ENCODE data around the gene VWA8. TPM values are rescaled to one million over a fixed set of nuclear protein-coding genes. Genes with fewer than 3 reads are reported as not detected.
"Not testable (repeated sequence)": the region's sequence is repeated elsewhere in the genome, so short reads cannot be mapped to it uniquely, and the experiment has no call there.

The VWA8 gene
- total RNA-seq, 1 donor from 2014 or later = 11.5 TPM

DNA sequence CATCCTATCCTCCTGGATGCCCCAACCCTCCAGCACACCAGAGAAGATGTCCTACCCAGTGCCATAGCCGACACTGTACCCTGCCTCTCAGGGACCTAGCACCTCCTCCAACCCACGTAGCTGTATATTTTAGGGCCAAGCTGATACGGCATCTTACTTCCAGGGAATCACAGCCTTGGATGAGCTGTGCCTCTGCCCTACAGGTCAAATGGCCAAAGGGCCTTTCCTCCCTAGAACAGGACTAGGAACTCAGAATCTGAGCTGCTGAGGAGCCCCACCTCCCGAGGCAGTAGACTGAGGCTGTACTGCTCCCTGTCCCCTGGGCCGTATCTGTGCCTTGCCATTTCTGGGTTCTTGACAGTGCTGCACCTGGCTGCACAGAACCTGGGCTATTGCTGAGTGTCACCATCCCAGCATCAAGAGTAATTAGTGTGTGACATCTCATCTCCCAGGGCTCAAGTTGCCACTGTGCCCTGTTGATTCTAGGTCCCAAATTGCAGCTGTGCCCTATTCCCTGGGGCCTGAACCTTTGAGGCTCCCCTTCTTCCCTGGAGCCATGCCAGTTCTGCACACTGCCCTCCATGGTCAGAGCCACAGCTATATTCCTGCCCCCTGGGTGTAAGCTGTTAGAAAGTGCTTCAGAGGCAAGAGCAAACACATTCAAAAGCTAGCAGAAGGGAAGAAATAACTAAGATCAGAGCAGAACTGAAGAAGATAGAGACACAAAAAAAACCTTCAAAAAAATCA lies 41.0 kb downstream of the VWA8 start:
- ATAC-seq = peak; percentile 31

DNA sequence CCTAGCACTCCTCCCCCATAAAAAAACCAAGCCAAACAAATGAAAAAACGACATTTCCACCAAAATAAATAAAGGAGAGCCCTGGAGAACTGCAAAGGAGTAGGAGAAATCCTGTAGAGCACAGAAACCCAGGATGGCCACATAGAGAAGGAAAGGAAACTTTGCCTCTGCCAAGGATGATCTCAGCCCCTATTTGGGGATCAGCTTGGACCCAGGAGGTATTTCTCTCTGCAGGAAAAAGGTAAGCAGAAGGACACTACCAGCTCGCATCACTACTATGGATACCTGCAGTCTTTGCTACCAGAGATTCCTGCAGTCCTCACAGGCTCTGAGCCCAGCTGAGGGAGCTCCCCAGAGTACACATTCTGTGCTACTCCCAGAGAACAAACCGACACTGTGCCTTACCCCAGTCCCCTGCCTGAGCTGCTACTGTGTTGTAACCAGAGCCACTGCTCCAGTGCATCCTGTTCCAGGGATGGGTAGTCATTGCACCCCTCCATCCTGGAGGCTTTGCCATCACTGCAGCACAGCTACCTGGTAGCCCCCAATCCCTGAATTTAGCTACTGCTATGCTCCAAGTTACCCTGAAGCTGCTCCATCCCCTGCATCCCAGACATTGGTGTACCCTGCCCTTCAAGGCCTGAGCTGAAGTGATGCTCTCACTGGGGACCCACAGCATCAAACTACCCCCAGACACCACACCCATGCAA lies 41.7 kb downstream of the VWA8 start:
- ATAC-seq = peak; percentile 10

GRCh38 chr13:41917641-41918040 lies 43.3 kb downstream of the VWA8 start:
- ATAC-seq = peak; percentile 18

GRCh38 chr13:41916173-41916954 lies 44.5 kb downstream of the VWA8 start:
- peak; percentile 52 for ATAC-seq

GRCh38 chr13:41915081-41915480 lies 45.8 kb downstream of the VWA8 start:
- no peak for ATAC-seq

DNA sequence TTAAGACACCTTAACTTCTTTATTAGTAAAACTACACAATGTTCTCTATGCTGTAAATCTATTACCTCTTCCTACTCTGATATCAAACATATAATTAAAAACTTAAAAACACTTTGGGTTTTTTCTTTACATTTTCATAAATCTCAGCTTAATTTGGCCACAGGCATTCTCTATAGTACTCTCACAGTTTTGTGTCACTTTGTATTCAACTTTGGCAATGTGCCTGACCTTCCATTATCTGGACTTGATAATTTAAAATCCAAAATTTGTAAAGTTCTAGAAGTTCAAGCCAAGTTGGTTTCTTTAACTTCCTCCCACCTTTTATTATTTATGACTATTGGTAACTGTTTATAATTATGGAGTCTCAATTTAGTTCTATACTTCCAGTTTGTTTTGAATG lies 46.4 kb downstream of the VWA8 start:
- no peak for ATAC-seq

- ATAC-seq = peak; percentile 84
These were observed 51.4 kb downstream of the VWA8 start for GRCh38 chr13:41909506-41909905.

- ATAC-seq = peak; percentile 86
These were observed 55.2 kb downstream of the VWA8 start for GRCh38 chr13:41905600-41906254.

- no peak for ATAC-seq
These were observed 60.0 kb downstream of the VWA8 start for GRCh38 chr13:41900918-41901317.

DNA sequence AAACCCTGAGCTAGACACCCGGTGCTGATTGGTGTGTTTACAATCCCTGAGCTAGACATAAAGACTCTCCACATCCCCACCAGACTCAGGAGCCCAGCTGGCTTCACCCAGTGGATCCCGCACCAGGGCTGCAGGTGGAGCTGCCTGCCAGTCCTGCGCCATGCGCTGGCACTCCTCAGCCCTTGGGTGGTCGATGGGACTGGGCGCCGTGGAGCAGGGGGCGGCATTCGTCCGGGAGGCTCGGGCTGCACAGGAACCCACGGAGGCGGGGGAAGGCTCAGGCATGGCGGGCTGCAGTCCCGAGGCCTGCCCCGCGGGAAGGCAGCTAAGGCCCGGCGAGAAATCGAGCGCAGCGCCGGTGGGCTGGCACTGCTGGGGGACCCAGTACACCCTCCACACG lies 62.5 kb downstream of the VWA8 start:
- ATAC-seq = not testable (repeated sequence)

DNA sequence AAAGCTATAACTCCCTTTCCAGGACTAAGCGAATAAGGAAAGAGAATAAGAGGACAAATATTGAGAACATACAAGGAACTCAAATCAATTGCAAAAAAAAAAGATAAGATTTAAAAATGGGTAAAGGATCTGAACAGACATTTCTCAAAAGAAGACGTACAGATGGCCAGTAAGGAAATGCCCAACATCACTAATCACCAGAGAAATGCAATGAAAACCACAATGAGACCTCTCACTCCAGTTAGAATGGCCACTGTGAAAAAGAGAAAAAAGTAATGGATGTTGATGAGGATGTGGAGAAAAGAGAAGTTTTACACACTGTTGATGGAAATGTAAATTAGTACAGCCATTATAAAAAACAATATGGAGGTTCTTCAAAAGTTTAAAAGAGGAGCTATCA lies 63.8 kb downstream of the VWA8 start:
- ATAC-seq = no peak

DNA sequence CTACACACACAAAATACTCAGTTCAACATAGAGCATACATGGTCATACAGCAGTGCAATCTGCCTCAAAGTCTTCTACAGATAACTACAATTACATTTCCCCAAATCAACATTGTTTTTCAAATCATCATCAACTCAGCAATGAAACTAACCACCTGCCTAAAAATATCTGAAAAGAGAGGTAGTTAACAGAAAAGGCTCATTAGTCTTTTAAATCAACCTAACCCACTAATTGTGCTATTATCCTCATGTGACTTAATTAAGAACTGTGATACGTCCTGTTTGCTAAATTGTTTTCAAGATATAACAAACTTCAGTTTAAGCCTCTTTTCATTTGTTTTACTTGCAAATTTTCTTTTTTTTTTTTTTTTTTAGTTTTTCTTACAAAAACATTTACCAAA lies 65.4 kb downstream of the VWA8 start:
- ATAC-seq = no peak

DNA sequence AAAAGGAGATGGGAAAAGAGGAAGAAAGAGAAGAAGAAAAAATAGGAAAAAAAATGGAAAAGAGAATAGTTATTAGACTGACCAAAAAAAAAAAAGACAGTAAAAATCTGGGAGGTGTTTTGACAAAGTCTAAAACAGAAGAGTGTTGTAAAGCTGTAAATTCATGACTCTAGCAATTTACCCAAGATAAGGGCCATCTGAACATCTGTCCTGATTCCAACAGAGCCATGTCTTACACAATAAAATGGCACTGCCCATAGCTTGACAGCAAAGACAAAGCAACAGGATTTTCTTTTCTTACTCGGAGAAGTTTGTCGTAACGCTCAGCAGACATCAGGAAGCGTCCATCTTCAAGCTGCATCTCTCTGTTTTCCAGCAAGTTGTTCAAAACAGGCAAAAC lies 69.8 kb downstream of the VWA8 start:
- no peak for ATAC-seq

GRCh38 chr13:41883147-41883546 lies 77.8 kb downstream of the VWA8 start:
- no peak for ATAC-seq

- ATAC-seq = not testable (repeated sequence)
These were observed 79.0 kb downstream of the VWA8 start for GRCh38 chr13:41881890-41882289.

DNA sequence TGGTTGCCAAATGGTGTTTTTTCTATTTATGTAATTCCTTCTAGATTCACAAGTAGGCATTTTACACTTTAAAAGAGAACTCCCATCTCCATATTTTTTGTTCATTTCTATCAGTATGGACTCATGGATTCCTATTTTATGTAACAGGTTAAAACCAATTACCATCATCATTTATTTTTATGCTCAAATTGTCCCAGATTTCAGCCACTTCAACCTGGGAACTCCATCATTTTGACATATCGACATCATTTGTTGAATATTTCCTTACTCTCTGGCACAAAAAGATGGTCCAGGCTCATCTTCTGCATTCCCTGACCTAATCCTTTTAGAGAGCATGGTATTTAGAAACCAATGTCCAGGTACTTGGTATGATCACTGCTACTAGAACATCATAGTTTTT lies 79.9 kb downstream of the VWA8 start:
- ATAC-seq = no peak

DNA sequence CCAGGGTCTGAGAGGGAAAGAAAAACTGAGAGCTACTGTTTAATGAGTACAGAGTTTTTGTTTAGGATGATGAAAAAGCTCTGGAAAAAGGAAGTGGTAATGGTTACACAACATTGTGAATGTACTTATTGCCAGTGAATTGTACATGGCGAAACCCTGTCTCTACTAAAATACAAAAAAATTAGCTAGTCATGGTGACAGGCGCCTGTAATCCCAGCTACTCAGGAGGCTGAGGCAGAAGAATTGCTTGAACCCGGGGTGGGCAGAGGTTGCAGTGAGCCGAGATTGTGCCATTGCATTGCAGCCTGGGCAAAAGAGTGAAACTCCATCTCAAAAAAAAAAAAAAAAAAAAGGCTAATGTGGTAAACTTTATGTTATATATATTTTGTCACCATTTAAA lies 96.3 kb downstream of the VWA8 start:
- no peak for ATAC-seq

DNA sequence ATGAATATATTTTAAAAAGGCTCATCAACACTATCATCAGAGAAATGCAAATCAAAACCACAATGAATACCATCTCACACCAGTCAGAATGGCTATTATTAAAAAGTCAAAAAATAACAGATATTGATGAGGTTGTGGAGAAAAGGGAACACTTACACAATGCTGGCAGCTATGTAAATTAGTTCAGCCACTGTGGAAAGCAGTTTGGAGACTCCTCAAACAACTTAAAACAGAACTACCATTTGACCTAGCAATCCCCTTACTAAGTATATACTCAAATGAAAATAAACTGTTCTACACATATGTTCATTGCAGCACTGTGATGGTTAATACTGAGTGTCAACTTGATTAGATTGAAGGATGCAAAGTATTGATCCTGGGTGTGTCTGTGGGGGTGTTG lies 98.2 kb downstream of the VWA8 start:
- not testable (repeated sequence) for ATAC-seq

DNA sequence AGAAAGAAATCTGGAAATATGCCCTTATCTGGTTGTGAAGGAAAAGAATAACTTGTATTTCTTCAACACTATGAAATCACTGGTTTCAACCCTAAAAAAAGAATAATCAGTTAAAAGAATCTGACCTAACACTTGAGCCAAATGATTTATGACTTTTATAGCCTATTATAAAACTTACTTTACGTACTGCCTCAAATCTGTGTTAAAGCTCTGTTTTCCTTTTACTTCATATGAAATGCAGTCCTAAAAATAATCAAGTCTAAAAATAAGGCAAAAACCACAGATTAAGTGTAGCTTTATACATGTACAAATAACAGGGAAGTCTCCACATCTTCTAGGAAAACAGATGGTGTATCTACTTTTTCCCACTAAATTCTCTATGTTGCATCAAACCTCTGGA lies 101.3 kb downstream of the VWA8 start:
- ATAC-seq = no peak

DNA sequence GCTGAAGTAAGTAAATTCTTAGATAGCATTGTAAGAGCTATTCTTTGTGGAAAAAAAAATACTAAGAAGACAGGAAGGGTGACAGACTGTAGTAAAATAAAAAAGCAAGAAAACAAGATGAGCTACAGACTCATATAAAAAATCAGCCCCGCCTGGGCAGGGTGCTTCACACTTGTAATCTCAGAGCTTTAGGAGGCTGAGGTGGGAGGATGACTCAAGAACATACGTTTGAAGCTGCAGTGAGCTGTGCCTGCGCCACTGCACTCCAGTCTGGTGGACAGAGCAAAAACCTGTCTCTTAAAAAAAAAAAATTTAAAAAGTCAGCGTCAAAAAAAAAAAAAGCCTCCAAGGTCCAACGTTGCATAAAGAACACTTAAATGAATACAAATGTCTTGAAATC lies 102.1 kb downstream of the VWA8 start:
- ATAC-seq = peak; percentile 52

DNA sequence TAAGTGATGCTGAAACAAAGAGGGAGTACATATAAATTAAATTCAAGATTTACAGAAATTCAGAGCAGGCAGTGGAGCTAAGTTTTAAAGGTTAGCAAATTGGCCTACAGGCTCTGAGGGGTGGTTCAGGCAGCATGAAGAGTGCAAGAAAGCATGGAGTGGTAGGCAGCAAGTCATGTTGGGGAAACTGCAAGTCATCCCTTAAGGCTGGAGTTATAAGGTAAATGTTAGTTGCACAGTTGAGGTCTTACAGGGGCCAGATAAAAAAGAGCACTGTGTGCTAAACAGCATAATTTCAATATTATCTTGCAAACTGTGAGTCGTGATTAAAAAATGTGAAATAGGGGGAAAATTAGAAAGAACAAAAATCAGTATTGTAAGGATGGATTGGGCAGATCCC lies 106.2 kb downstream of the VWA8 start:
- no peak for ATAC-seq

DNA sequence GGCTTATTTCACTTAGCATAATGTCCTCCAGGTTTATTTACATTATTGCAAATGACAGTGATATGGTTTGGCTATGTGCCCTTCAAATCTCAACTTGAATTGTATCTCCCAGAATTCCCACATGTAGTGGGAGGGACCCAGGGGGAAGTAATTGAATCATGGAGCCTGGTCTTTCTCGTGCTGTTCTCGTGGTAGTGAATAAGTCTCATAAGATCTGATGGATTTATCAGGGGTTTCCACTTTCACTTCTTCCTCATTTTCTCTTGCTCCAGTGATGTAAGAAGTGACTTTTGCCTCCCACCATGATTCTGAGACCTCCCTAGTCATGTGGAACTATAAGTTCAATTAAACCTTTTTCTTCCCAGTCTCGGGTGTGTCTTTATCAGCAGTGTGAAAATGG lies 109.6 kb downstream of the VWA8 start:
- ATAC-seq = no peak
